Activated naive CD4-positive, alpha-beta T cell treated with anti-CD3 and anti-CD28 coated beads for 36 hours (primary cell): ENCODE data around the gene GULP1. TPM values are rescaled to one million over a fixed set of nuclear protein-coding genes. Genes with fewer than 3 reads are reported as not detected.
"Not testable (repeated sequence)": the region's sequence is repeated elsewhere in the genome, so short reads cannot be mapped to it uniquely, and the experiment has no call there.

Experiments used
- CTCF ChIA-PET: fragments of 350-600 bp; sonication (Branson Sonifier 250); formaldehyde crosslinking; loops from one replicate; lab custom pipeline; 2021; ENCODE audit warnings: antibody characterized with exemption; lab: Charles Lee
- DNase-seq: peaks from one replicate; pipeline ENCODE4 v3.0.0-alpha.2; 2020
- H3K27ac Mint-ChIP-seq: one replicate; pipeline ENCODE4 v1.8.0; 2021; ENCODE audit warnings: mild to moderate bottlenecking, mixed read lengths
- H3K27me3 Mint-ChIP-seq: one replicate; pipeline ENCODE4 v1.8.0; 2021; ENCODE audit warnings: low read depth, mixed read lengths
- H3K36me3 Mint-ChIP-seq: one replicate; pipeline ENCODE4 v1.8.0; 2021; ENCODE audit warnings: low read depth, mixed read lengths
- H3K4me1 Mint-ChIP-seq: one replicate; pipeline ENCODE4 v1.8.0; 2021; ENCODE audit warnings: low read depth, mixed read lengths
- H3K4me3 Mint-ChIP-seq: one replicate; pipeline ENCODE4 v1.8.0; 2021; ENCODE audit warnings: mild to moderate bottlenecking, moderate library complexity, mixed read lengths
- H3K9me3 Mint-ChIP-seq: one replicate; pipeline ENCODE4 v1.8.0; 2021; ENCODE audit warnings: mixed read lengths
- intact Hi-C: fragments of 100-400 bp; cut with micrococcal nuclease; formaldehyde crosslinking; loops from one replicate; pipeline ENCODE4 v1.15.1; 2023
- total RNA-seq, 2 experiments: library from RNA; stranded (reverse); gene quantifications; one replicate each; pipeline ENCODE4 v1.2.3, GENCODE V29; 2021

Gene GULP1
- total RNA-seq, 2 experiments from 2014 or later, result not detected

DNA sequence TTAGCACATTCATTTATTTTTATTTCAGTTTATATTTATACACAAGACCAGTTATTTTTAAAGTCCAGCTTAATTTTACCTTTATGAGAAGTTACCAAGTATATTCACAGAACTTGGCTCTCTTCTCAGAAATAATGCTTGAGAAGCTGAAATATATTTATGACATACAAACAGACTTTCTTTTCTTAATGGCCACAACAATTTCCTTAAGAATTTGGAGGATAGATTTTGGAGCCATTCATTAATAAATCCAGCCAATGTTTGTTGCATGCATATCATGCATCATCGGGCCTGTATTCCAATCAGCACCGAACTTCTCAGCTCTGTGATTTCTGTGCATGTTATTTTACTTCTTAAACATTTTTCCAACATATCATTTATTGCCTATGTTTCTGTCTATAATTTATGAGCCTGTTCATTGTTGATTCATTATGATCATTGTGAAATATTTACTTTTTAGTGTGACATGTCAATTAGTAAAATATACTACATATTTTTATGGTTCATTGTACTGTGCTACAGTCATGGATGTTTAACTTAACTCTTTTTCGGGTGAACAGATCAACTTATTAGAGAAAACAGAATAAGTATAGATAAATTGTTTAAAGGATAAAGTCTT lies 3.5 kb downstream of the GULP1 start:
- no peak for DNase-seq
- H3K9me3 Mint-ChIP-seq, result no peaks in the 10 kb centered on the region
- intact Hi-C loops, result no loop called here
- H3K36me3 Mint-ChIP-seq, result no peaks in the 10 kb centered on the region
- no peak overlapping the region for H3K4me3 Mint-ChIP-seq
- no peak overlapping the region for H3K27ac Mint-ChIP-seq
- peaks cover 10% of the 10 kb centered on the region for H3K4me1 Mint-ChIP-seq
- CTCF ChIA-PET, result no interaction called here
- H3K27me3 Mint-ChIP-seq, result peaks cover 36% of the 10 kb centered on the region

- Mint-ChIP-seq H3K27ac (no peak overlapping the region), H3K4me3 (no peak overlapping the region), H3K36me3 (no peaks in the 10 kb centered on the region), H3K9me3 (no peaks in the 10 kb centered on the region), H3K27me3 (peaks cover 15% of the 10 kb centered on the region), H3K4me1 (no peaks in the 10 kb centered on the region)
- CTCF ChIA-PET, result no interaction called here
- no peak for DNase-seq
- intact Hi-C loops, result no loop called here
Observed at GRCh38 chr2:188297978-188298377, 6.3 kb downstream of the GULP1 start.

- H3K4me1 Mint-ChIP-seq, H3K27me3 Mint-ChIP-seq, H3K9me3 Mint-ChIP-seq, DNase-seq, H3K27ac Mint-ChIP-seq, H3K36me3 Mint-ChIP-seq, intact Hi-C loops, H3K4me3 Mint-ChIP-seq: not testable (repeated sequence)
- CTCF ChIA-PET, result interaction anchor here (0.6 kb wide), 1 partner anchor 226 kb away, joined by 3 read pairs; no protein-coding TSS in a partner anchor
Observed at GRCh38 chr2:188298937-188299371, 7.3 kb downstream of the GULP1 start.

- Mint-ChIP-seq H3K27ac (no peak overlapping the region), H3K9me3 (no peaks in the 10 kb centered on the region), H3K36me3 (no peaks in the 10 kb centered on the region), H3K4me1 (no peaks in the 10 kb centered on the region), H3K4me3 (no peak overlapping the region), H3K27me3 (no peaks in the 10 kb centered on the region)
- CTCF ChIA-PET, result no interaction called here
- intact Hi-C loops, result no loop called here
- DNase-seq, result no peak
Observed at GRCh38 chr2:188303363-188304031, 11.8 kb downstream of the GULP1 start.

DNA sequence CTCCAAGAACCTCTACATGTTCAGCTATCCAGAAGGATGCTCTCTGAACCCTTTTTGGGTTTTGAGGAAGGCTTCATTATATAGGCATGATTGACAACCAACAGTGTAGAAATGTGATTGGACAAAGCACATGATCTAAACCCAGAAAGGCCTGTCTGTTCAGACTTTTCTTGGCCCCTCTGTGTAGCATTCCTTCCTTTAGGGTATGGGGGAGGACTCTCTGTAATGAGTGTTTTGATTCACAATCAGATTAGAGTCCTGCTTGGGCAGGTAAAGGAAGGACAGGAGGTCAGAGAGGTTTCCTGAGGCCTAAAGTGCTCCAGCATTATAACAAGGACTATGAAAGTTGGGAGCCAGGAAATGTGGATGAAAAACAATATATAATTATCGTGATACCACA lies 13.6 kb downstream of the GULP1 start:
- intact Hi-C loops, result no loop called here
- no peaks in the 10 kb centered on the region for H3K27me3 Mint-ChIP-seq
- no peaks in the 10 kb centered on the region for H3K9me3 Mint-ChIP-seq
- no peak overlapping the region for H3K27ac Mint-ChIP-seq
- H3K4me3 Mint-ChIP-seq, result no peak overlapping the region
- no peaks in the 10 kb centered on the region for H3K36me3 Mint-ChIP-seq
- H3K4me1 Mint-ChIP-seq, result no peaks in the 10 kb centered on the region
- DNase-seq, result no peak
- CTCF ChIA-PET, result no interaction called here

DNA sequence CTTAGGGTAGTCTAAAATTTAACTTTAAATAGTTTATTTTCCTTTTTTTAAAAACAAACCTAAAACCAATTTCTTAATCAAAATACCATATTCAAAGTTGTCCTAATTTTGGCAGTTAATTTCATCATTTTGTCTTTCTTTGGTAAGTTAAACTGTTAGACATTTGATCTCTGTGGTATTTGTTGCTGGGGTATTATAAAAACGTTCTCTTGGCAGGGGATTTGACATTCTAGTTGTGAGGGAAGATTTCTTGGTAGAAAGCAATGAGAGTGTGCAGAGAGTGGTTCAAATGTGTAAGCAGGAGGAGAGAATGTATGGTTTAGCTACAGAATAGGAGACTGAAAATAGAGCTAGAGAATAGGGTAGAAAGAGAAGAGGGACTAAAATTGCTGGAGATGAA lies 14.6 kb downstream of the GULP1 start:
- DNase-seq, result no peak
- intact Hi-C loops, result no loop called here
- no peaks in the 10 kb centered on the region for H3K27me3 Mint-ChIP-seq
- no peak overlapping the region for H3K4me3 Mint-ChIP-seq
- H3K36me3 Mint-ChIP-seq, result no peaks in the 10 kb centered on the region
- no peaks in the 10 kb centered on the region for H3K4me1 Mint-ChIP-seq
- H3K27ac Mint-ChIP-seq, result no peak overlapping the region
- CTCF ChIA-PET, result no interaction called here
- no peaks in the 10 kb centered on the region for H3K9me3 Mint-ChIP-seq

DNA sequence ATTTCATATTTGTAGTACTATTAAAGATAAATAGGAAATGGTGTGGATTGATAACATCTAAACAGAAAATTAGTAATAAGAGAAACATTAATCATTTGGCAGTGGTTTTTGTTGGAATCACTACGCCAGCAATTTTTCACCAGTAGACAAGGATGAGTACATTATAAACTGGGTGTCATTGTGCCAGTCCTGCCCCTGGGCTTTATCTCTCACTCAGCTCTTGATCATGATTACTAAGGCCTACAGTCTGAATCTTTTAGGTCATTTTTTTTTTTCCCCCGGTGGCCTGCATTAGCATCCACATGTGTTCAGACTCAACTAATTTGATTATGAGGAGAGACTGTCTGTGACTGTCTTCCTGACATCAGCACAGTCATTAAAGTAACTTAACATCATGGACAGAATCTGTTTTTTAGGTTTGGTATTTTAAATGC lies 16.2 kb downstream of the GULP1 start:
- no peak for DNase-seq
- H3K4me3 Mint-ChIP-seq, result no peak overlapping the region
- H3K9me3 Mint-ChIP-seq, result no peaks in the 10 kb centered on the region
- H3K4me1 Mint-ChIP-seq, result no peaks in the 10 kb centered on the region
- intact Hi-C loops, result no loop called here
- CTCF ChIA-PET, result no interaction called here
- no peaks in the 10 kb centered on the region for H3K36me3 Mint-ChIP-seq
- H3K27ac Mint-ChIP-seq, result no peak overlapping the region
- no peaks in the 10 kb centered on the region for H3K27me3 Mint-ChIP-seq

DNA sequence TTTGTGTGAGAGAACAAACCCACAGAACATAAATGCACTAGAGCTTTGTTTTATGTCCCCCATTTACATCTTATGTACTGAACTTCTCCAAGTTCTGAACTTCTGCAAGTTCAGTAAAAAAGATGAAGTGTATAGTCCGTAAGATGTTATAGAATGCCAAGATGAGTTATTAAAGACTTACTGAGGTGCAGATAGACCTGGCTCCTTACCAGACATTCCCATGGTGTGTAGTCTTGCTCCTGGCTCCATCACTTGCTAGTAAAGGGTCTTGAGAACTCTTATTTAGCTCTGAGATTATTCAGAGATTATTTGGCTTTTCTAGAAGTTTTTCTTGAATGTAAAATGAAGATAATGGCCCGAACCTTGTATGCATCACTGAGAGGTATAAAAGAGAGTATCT lies 16.8 kb downstream of the GULP1 start:
- Mint-ChIP-seq H3K4me1 (no peaks in the 10 kb centered on the region), H3K9me3 (no peaks in the 10 kb centered on the region), H3K4me3 (no peak overlapping the region), H3K36me3 (no peaks in the 10 kb centered on the region), H3K27me3 (no peaks in the 10 kb centered on the region), H3K27ac (no peak overlapping the region)
- CTCF ChIA-PET, result no interaction called here
- intact Hi-C loops, result no loop called here
- DNase-seq, result no peak

- Mint-ChIP-seq H3K9me3 (no peaks in the 10 kb centered on the region), H3K27me3 (no peaks in the 10 kb centered on the region), H3K4me3 (no peak overlapping the region), H3K36me3 (no peaks in the 10 kb centered on the region), H3K4me1 (no peaks in the 10 kb centered on the region), H3K27ac (no peak overlapping the region)
- CTCF ChIA-PET, result no interaction called here
- intact Hi-C loops, result no loop called here
- DNase-seq, result no peak
Observed at GRCh38 chr2:188309364-188309763, 17.7 kb downstream of the GULP1 start.

DNA sequence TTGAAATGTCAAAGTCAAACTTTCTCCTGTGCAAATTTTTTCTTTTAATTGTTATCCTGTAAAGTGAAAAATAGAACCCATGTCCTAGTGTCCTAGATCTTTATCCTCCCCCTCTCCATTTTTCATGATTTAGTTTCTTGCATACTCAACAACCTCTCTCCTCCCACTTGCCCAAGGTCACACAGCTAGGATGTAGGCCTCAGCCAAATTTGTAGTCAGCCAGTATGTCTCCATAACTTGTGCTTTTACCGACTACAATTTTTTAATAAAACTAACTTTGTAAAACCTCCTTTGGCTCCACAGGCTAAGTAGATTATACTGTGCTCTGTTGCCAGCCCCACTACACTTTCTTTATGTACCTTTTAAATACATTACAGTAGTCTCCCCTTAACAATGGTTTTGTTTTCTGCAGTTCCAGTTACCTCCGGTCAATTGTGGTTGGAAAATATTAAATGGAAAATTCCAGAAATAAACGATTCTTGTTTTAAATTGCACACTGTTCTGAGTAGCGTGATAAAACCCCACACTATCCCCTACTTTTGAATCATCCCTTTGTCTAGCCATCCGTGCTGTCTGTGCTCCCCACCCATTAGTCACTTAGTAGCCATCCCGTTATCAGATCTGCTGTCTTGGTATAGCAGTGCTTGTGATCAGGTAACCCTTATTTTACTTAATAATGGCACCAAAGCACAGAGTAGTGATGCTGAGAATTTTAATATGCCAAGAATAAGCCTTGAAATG lies 22.8 kb downstream of the GULP1 start:
- Mint-ChIP-seq H3K27ac (no peak overlapping the region), H3K4me1 (no peaks in the 10 kb centered on the region), H3K36me3 (no peaks in the 10 kb centered on the region), H3K27me3 (no peaks in the 10 kb centered on the region), H3K4me3 (no peak overlapping the region), H3K9me3 (peaks cover 1% of the 10 kb centered on the region)
- DNase-seq, result no peak
- CTCF ChIA-PET, result no interaction called here
- intact Hi-C loops, result no loop called here

GRCh38 chr2:188315750-188316149 lies 24.1 kb downstream of the GULP1 start:
- H3K9me3 Mint-ChIP-seq, result peaks cover 1% of the 10 kb centered on the region
- intact Hi-C loops, result no loop called here
- H3K27ac Mint-ChIP-seq, result no peak overlapping the region
- no peak for DNase-seq
- no peaks in the 10 kb centered on the region for H3K36me3 Mint-ChIP-seq
- no peaks in the 10 kb centered on the region for H3K4me1 Mint-ChIP-seq
- no peak overlapping the region for H3K4me3 Mint-ChIP-seq
- no peaks in the 10 kb centered on the region for H3K27me3 Mint-ChIP-seq
- CTCF ChIA-PET, result no interaction called here

- H3K36me3 Mint-ChIP-seq, result no peaks in the 10 kb centered on the region
- CTCF ChIA-PET, result no interaction called here
- intact Hi-C loops, result no loop called here
- peaks cover 1% of the 10 kb centered on the region for H3K9me3 Mint-ChIP-seq
- H3K27ac Mint-ChIP-seq, result no peak overlapping the region
- no peak for DNase-seq
- no peaks in the 10 kb centered on the region for H3K27me3 Mint-ChIP-seq
- no peak overlapping the region for H3K4me3 Mint-ChIP-seq
- H3K4me1 Mint-ChIP-seq, result no peaks in the 10 kb centered on the region
Observed at GRCh38 chr2:188316342-188316741, 24.7 kb downstream of the GULP1 start.
